IMR-90 (cell line): ENCODE data around the gene TNFRSF14. TPM values are rescaled to one million over a fixed set of nuclear protein-coding genes. Genes with fewer than 3 reads are reported as not detected.

Experiments
- ATAC-seq: fragments of 200-7000 bp; cut with Tn5 transposase; 2 replicates; pipeline ENCODE4 v1.9.1; 2020; ENCODE audit warnings: low read depth, mild to moderate bottlenecking, moderate library complexity
- BruUV-seq: library from RNA; stranded (reverse); fragments of 400-500 nt; replicated peaks from 2 replicates; lab custom pipeline; 2021; lab: Mats Ljungman, UMichigan
- CTCF ChIA-PET: fragments of 300-600 bp; formaldehyde crosslinking; extraction: SDS; loops from one replicate; lab custom pipeline; 2021; ENCODE audit warnings: antibody characterized with exemption; lab: Yijun Ruan, JAX
- POLR2A ChIA-PET: fragments of 300-600 bp; sonication (Branson Sonifier 250); formaldehyde crosslinking; loops from one replicate; lab custom pipeline; 2022; ENCODE audit warnings: antibody characterized with exemption; ENCODE audit not compliant: unreplicated experiment; lab: Charles Lee
- DNase-seq: peaks from one replicate; pipeline ENCODE4 v3.0.0; 2013
- H2AFZ ChIP-seq: replicated peaks from 2 replicates; pipeline ENCODE3; 2013; ENCODE audit warnings: low read length, mild to moderate bottlenecking; ENCODE audit not compliant: poor library complexity
- H2AK5ac ChIP-seq: 2 replicates; pipeline ENCODE4 v1.6.1; 2013; ENCODE audit warnings: low read depth, low read length, inconsistent platforms
- H2AK9ac ChIP-seq: replicated peaks from 2 replicates; pipeline ENCODE3; 2013; ENCODE audit warnings: mild to moderate bottlenecking, low read depth, low read length, moderate library complexity; ENCODE audit not compliant: poor library complexity
- H2BK120ac ChIP-seq: 2 replicates; pipeline ENCODE4 v1.6.1; 2013; ENCODE audit warnings: low read depth, low read length, inconsistent platforms
- H2BK15ac ChIP-seq: 3 replicates; pipeline ENCODE4 v1.6.1; 2013; ENCODE audit warnings: low read depth, low read length, inconsistent platforms
- H2BK20ac ChIP-seq: 2 replicates; pipeline ENCODE4 v1.6.1; 2013; ENCODE audit warnings: low read depth, mild to moderate bottlenecking, inconsistent platforms, low read length, moderate library complexity
- H2BK5ac ChIP-seq: 2 replicates; pipeline ENCODE4 v1.6.1; 2013; ENCODE audit warnings: mild to moderate bottlenecking, low read depth, low read length, inconsistent platforms; ENCODE audit not compliant: poor library complexity, severe bottlenecking
- H3K14ac ChIP-seq: replicated peaks from 2 replicates; pipeline ENCODE4 v1.6.1; 2013; ENCODE audit warnings: low read depth, low read length, inconsistent platforms
- H3K18ac ChIP-seq: 2 replicates; pipeline ENCODE4 v1.6.1; 2013; ENCODE audit warnings: low read depth, low read length, control low read depth
- H3K23ac ChIP-seq: 2 replicates; pipeline ENCODE4 v1.6.1; 2013; ENCODE audit warnings: low read depth, low read length, inconsistent platforms
- H3K27ac ChIP-seq: 2 replicates; pipeline ENCODE4 v1.5.1; 2013; ENCODE audit warnings: mild to moderate bottlenecking, control low read depth, low read length; ENCODE audit not compliant: insufficient read depth
- H3K27me3 ChIP-seq: 2 replicates; pipeline ENCODE4 v1.6.1; 2013; ENCODE audit warnings: low read length; ENCODE audit not compliant: control insufficient read depth, insufficient read depth
- H3K36me3 ChIP-seq: 2 replicates; pipeline ENCODE4 v1.6.1; 2013; ENCODE audit warnings: low read length, mixed read lengths; ENCODE audit not compliant: control insufficient read depth, insufficient read depth
- H3K4ac ChIP-seq: 2 replicates; pipeline ENCODE4 v1.6.1; 2013; ENCODE audit warnings: low read depth, low read length, inconsistent platforms
- H3K4me1 ChIP-seq: 2 replicates; pipeline ENCODE4 v1.6.1; 2013; ENCODE audit warnings: low read length, mixed read lengths; ENCODE audit not compliant: control insufficient read depth, insufficient read depth
- H3K4me2 ChIP-seq: 2 replicates; pipeline ENCODE4 v1.6.1; 2013; ENCODE audit warnings: low read depth, mild to moderate bottlenecking, control low read depth, low read length, moderate library complexity
- H3K4me3 ChIP-seq: 2 replicates; pipeline ENCODE4 v1.5.1; 2013; ENCODE audit warnings: low read depth, mild to moderate bottlenecking, control low read depth, low read length, moderate library complexity; ENCODE audit not compliant: insufficient read depth
- H3K56ac ChIP-seq: 2 replicates; pipeline ENCODE4 v1.6.1; 2013; ENCODE audit warnings: low read length, inconsistent platforms; ENCODE audit not compliant: insufficient read depth; ENCODE audit errors: extremely low read depth
- H3K79me1 ChIP-seq, 2 experiments: 2 replicates each; pipeline ENCODE4 v1.6.1; 2013; ENCODE audit warnings: low read length in 2 of 2, inconsistent platforms in 1 of 2, low read depth in 1 of 2
- H3K9ac ChIP-seq: 2 replicates; pipeline ENCODE4 v1.6.1; 2013; ENCODE audit warnings: low read depth, low read length, control low read depth
- H3K9me1 ChIP-seq: 2 replicates; pipeline ENCODE4 v1.6.1; 2013; ENCODE audit warnings: low read length, inconsistent platforms; ENCODE audit not compliant: insufficient read depth
- H3K9me3 ChIP-seq: 2 replicates; pipeline ENCODE4 v1.6.1; 2013; ENCODE audit warnings: low read length; ENCODE audit not compliant: control insufficient read depth, insufficient read depth
- H4K20me1 ChIP-seq: 2 replicates; pipeline ENCODE4 v1.6.1; 2013; ENCODE audit warnings: low read length, inconsistent platforms; ENCODE audit not compliant: insufficient read depth
- H4K5ac ChIP-seq: 2 replicates; pipeline ENCODE4 v1.6.1; 2013; ENCODE audit warnings: mild to moderate bottlenecking, low read depth, low read length, control low read depth
- H4K8ac ChIP-seq, 2 experiments: 2 replicates each; pipeline ENCODE4 v1.6.1; 2013; ENCODE audit warnings: low read depth in 2 of 2, low read length in 2 of 2, control low read depth in 1 of 2, inconsistent platforms in 1 of 2
- H4K91ac ChIP-seq: 2 replicates; pipeline ENCODE4 v1.6.1; 2013; ENCODE audit warnings: low read depth, low read length, inconsistent platforms; ENCODE audit not compliant: insufficient read depth
- BHLHE40 ChIP-seq: fragments of 150-350 bp; IDR thresholded peaks from 2 replicates; pipeline ENCODE4 v1.6.1; 2016; ENCODE audit warnings: mild to moderate bottlenecking, low read depth, low read length
- MXI1 ChIP-seq: IDR thresholded peaks from 2 replicates; pipeline ENCODE4 v1.6.1; 2012; ENCODE audit warnings: low read depth, mild to moderate bottlenecking, low read length, moderate library complexity, borderline replicate concordance
- SMC3 ChIP-seq: fragments of 150-350 bp; IDR thresholded peaks from 2 replicates; pipeline ENCODE4 v1.6.1; 2016; ENCODE audit warnings: low read depth, mild to moderate bottlenecking, antibody characterized with exemption, low read length, moderate library complexity
- WGBS, 2 experiments: methylation state at CpG; one replicate each; pipeline versions ENCODE4 v1.1.5 to v1.1.7; 2013; ENCODE audit warnings: missing lambda C conversion rate in 2 of 2; ENCODE audit not compliant: insufficient read length in 1 of 2; ENCODE audit errors: extremely low coverage in 2 of 2; 5-methylcytosine and 5-hydroxymethylcytosine counted together
- dilution Hi-C: fragments of 300-500 bp; cut with HindIII; formaldehyde crosslinking; loops from one replicate; pipeline ENCODE4 v1.14.3; 2018; ENCODE audit warnings: low sequenced_read_pairs; ENCODE audit not compliant: unreplicated experiment
- in situ Hi-C: fragments of 300-500 bp; cut with MboI; formaldehyde crosslinking; loops from 3 replicates; pipeline ENCODE4 v1.14.3; 2019; ENCODE audit warnings: low sequenced_read_pairs, inconsistent platforms, mixed read lengths
- intact Hi-C: fragments of 100-400 bp; cut with micrococcal nuclease; formaldehyde crosslinking; loops from 2 replicates; pipeline ENCODE4 v1.10.0; 2022
- polyA plus RNA-seq, 3 experiments: library from polyadenylated mRNA; depleted of rRNA; stranded (reverse); fragments of >200 nt; gene quantifications; 2 replicates each; pipeline ENCODE4 v1.2.3, GENCODE V29; 2012; ENCODE audit warnings: low replicate concordance in 1 of 3
- total RNA-seq: library from RNA; depleted of rRNA; stranded (reverse); fragments of >200 nt; gene quantifications from 2 replicates; pipeline ENCODE4 v1.2.3, GENCODE V29; 2012
- TF ChIP-seq, protein P1 (sequence below): fragments of 150-350 bp; IDR thresholded peaks from 2 replicates; pipeline ENCODE4 v1.6.1; 2016; ENCODE audit warnings: low read depth, mild to moderate bottlenecking, low read length, moderate library complexity, borderline replicate concordance

The TNFRSF14 gene
- total and polyA plus RNA-seq, 2 of the 4 experiments (the other 2 are of a cell fraction), result 1.3 to 4.2 TPM

DNA sequence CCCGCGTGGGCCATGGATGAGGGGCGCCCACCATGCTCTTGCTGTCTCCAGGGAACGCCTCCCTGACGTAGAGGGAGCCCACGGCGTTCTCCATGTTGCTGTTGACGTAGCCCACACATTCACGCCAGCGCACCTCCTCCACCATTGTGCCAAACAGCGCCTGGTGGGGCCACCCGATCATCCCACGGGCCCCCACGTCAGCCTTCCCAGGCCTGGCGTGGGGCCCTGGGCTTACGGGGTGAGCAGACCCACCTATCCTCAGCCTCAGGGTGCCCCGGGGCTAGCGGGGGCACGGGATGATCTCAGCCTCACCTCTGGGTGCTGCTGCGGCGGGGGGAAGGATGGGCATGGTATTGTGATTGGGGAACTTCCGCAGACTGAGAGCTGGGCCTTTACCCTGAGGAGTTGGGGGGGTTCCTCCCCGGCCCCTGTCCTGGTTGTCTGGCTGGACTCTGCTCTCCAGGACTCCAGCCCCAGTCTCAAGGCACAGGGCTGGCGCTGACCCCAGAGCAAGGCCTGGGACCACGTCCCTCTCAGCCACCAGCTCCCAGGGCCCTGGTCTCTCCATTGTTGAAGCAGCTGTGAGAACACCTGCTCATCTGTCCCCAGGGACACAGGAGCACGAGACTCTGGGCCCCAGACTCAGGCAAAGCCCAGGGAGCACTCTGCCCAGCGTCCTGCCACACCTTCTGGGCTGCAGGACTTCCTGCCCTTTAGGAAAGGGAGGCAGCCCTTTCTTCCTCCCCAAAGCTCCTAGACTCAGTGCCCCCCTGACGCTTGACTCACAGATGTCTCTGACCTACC, 40.6 kb downstream of the TNFRSF14 start:
- in situ Hi-C loops (no loop called here), dilution Hi-C loops (no loop called here), intact Hi-C loops (no loop called here)
- no peak for TF ChIP-seq SMC3
- TF ChIP-seq, protein P1, sequence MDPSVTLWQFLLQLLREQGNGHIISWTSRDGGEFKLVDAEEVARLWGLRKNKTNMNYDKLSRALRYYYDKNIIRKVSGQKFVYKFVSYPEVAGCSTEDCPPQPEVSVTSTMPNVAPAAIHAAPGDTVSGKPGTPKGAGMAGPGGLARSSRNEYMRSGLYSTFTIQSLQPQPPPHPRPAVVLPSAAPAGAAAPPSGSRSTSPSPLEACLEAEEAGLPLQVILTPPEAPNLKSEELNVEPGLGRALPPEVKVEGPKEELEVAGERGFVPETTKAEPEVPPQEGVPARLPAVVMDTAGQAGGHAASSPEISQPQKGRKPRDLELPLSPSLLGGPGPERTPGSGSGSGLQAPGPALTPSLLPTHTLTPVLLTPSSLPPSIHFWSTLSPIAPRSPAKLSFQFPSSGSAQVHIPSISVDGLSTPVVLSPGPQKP, result no peak
- no peak for TF ChIP-seq MXI1
- no peak for TF ChIP-seq BHLHE40
- no peak overlapping the region for H2BK120ac ChIP-seq
- H2AK9ac ChIP-seq, result no peak overlapping the region
- no peaks in the 10 kb centered on the region for H4K20me1 ChIP-seq
- CTCF ChIA-PET, result no interaction called here
- no peak overlapping the region for H3K4ac ChIP-seq
- no peak overlapping the region for H2AFZ ChIP-seq
- no peak overlapping the region for H2BK20ac ChIP-seq
- H4K8ac ChIP-seq, result no peak overlapping the region
- no peak overlapping the region for H3K4me2 ChIP-seq
- no peak overlapping the region for H3K9ac ChIP-seq
- no peak overlapping the region for H3K23ac ChIP-seq
- no peak overlapping the region for H2BK15ac ChIP-seq
- no peak overlapping the region for H2AK5ac ChIP-seq
- POLR2A ChIA-PET, result no interaction called here
- DNase-seq, result no peak
- H3K4me3 ChIP-seq, result no peak overlapping the region
- no peak overlapping the region for H4K5ac ChIP-seq
- no peak overlapping the region for H3K27ac ChIP-seq
- H3K79me1 ChIP-seq, result no peaks in the 10 kb centered on the region
- 0 out of 2 replicates have a peak, but pooled peaks cover 2% of the 10 kb centered on the region for H3K9me3 ChIP-seq
- no peak overlapping the region for H2BK5ac ChIP-seq
- no peak overlapping the region for H3K56ac ChIP-seq
- no peaks in the 10 kb centered on the region; the same call in 1 of the 2 replicates for H3K27me3 ChIP-seq
- no peaks in the 10 kb centered on the region for H3K9me1 ChIP-seq
- H4K91ac ChIP-seq, result no peak overlapping the region
- H3K18ac ChIP-seq, result no peak overlapping the region
- no peak for ATAC-seq
- no peak overlapping the region for H3K14ac ChIP-seq
- no peaks in the 10 kb centered on the region; the same call in 1 of the 2 replicates for H3K4me1 ChIP-seq
- WGBS, 2 experiments, result 82% methylated on average over 5 of the region's 28 CpGs; no CpG with 5 or more reads in 1 of the 2 experiments
- no TSS peak for BruUV-seq
- H3K36me3 ChIP-seq, result no peaks in the 10 kb centered on the region
